GM18526 (cell line): ENCODE measurements around the gene ARPP19.

Source experiments
- POLR2A ChIP-seq: IDR thresholded peaks from 3 replicates; pipeline ENCODE4 v1.6.1; 2011; ENCODE audit not compliant: insufficient read length; ENCODE audit errors: extremely low read depth

Gene ARPP19, protein sequence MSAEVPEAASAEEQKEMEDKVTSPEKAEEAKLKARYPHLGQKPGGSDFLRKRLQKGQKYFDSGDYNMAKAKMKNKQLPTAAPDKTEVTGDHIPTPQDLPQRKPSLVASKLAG

DNA sequence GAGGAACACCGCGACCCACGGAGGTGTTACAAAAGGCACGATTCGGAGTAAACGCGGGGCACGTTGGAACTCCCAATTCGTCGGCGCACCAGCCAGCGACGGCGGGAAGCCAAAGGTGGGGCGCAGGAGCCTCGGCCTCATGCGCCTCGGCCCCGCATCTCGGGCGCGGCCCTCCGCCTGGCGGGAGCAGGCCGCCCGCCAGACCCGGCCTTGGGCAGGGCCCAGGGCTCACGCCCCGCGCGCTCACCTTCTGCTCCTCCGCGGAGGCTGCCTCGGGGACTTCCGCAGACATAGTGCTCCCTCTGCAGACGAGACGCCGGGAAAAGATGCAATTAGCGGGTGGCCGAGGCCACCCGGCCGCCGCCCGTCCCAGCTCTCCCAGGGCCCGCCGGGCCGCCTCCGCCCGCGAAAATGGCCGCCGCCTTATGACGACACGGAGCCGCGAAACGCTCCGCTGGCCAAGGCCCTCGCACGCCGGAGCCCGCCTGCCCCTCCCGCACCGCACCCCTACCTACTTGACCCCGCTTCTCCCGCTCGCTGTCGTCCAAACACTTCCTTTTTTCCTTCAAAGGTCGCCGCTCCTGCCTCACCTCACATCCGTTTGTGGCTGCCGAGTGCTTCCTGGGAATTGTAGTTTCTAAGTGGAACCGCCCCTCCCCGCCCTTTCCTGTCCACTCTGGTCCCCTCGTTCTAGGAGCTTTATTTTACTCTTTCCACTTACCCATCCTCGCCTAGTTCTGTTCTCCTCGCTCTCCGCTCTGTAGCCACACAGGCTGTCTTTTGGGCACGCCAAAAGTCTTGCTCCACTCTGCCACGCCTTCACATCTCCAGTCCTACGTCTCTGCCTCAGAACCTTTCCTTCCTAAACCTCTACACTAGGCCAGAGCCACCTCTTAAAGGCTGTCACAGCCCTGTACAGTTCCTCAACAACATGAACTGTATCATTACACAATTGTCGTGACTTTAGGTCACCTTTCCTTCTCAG lies at the start of gene ARPP19:
Gene ARPP19 (minus strand): TSS at position 430 of the 985 bp plus-strand sequence. CDS start 138 bp downstream, at position 292.
- peak; percentile 78 for TF ChIP-seq POLR2A

DNA sequence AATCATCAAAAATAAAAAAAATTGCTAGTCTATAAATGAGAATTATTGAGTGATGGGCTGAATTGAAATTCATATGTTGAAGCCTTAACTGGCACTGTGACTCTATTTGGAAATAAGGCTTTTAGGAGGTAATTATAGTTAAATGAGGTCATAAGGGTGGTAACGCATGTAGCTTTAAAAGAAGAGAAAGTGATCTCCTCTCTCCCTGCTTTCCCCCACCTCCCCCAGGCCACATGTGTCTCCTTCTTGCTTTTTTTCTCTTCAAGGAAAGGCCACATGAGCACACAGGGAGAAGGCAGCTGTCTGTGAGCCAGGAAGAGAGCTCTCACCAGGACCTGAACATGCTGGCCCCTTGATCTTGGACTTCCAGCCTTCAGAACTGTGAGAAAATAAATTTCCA lies 48.2 kb upstream of the ARPP19 start:
- no peak for TF ChIP-seq POLR2A

DNA sequence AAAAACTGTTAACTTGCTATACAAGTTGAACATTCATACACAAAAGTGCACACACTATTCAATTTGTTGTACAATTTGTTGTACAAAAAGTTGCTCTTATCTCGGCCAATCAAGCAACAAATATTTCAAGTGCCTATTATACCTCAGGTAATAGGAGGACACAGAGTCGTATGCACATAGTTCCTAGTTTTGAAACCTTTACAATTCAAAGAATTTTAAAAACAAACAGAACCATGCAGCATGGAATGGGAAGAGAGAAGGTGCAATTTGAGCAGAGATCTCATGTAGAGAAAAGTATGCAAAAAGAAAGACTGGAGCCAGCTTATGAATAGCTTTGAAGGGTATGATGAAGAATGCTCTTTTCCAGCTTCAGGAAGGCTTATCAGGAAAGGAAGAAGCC lies 46.5 kb upstream of the ARPP19 start:
- TF ChIP-seq POLR2A: no peak

DNA sequence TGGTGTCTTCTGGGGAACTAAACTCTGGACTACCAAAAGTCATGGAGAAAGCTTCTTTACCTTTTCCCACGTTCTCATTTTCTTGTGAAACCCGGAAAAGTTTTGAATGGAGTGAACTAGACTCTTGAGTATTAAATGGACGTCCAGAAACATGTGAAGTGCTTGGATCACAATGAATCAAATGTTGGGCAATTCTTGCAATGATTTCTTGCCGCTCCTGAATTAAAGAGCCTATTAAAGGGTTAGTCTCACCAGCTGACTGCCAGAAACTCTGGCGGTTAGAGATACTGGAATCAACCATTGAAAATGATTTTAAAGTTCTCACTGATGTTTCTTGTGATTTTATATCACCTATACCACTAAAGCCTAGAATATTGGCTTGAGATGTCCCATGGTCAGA lies 40.8 kb upstream of the ARPP19 start:
- TF ChIP-seq POLR2A: no peak

DNA sequence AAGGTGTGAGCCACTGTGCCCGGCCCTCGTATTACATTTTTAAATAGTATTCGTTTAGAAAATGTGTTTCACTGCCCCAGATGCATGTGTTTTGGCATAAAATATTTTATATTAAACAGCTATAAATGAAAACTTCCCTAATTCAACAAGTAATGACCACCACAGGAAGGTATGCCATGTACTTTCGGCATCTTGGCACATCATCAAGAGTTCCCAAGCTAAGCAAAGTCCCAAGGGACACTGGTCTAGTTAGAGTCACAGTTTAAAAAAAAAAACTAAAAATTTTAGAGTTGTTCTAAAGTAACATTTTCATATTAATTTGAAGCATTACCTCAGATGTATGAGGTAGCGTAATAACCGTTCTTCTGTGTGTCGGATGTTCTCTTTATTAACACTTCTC lies 15.6 kb upstream of the ARPP19 start:
- TF ChIP-seq POLR2A: no peak

DNA sequence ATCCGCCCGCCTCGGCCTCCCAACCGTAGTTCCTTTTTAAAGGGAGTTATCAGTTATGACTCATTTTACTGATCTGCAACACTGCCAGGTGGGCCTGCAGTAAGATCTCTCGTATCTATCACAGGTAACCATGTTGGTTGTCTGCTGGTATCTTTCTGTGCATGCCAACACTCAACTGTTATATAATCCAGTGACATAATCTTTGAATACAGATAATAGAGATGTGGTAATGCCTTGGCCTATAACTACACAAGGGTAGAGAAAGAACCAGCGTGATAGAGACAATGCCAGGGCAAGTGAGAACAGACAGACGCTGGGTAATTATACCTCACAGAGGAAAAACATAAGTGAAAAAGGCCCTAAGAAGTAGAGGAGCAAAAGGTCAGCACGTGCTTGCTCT lies 11.0 kb upstream of the ARPP19 start:
- TF ChIP-seq POLR2A: no peak

DNA sequence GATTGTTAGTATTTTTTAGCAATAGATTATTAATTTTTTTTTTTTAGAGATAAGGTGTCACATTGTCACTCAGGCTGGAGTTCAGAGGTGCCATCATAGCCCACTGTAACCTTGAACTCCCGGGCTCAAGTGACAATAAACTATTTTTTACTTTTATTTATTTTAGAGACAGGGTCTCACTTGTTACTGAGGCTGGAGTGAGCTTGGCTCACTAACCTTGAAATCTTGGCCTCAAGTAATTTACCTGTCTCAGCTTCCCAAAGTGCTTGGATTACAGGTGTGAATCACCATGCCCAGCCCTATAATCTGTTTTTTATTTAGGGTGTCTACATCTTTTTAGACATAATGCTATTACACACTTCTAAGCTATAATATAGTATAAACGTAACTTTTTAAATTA lies 7.9 kb upstream of the ARPP19 start:
- TF ChIP-seq POLR2A: no peak

DNA sequence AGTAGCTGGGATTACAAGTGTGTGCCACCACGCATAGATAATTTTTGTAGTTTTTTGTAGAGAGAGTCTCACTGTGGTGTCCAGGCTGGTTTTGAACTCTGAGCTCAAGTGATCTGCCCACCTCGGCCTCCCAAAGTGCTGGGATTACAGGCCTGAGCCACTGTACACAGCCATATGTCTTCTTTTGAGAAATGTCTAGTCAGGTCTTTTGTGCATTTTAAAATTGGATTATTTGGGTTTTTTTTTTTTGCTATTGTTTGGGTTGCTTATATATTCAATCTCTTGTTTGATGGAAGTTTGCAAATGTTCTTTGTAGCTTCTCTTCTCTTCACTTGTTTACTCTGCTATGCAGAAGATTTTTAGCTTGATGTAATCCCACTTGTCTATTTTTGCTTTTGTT lies 6.2 kb upstream of the ARPP19 start:
- no peak for TF ChIP-seq POLR2A

DNA sequence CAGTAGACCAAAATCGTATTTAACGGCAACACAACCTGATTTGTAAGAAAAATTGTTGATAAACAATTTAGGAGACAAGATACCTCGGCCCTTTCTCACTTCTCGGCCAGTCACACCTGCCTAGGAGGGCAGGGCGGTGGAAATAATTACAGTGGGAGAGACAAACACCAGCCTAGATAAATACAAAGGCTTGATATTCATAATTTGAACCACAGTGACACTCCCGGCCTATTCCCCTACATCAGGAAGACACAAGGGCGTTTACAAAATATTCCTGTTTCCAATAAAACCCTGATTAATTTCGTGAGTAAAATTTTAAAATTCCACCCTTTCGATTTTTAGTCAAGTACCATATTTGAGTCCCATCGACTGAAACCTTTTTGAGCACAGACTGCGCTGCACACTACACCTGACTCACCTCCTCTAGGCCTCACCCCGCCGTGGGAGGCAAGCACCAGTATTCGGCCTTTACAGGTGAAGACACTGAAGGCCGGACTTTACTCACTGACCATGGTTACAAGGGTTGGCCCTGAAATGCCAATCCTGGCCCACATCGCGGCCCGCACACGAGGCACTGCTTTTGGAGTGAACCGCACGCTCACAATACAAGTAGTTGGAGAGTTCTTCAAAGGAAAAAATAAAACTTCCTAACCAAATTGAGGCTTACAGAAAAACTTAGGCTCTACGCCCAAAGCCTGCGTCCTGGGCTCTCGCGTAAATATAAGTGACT lies 794 bp downstream of the ARPP19 start:
- no peak for TF ChIP-seq POLR2A

DNA sequence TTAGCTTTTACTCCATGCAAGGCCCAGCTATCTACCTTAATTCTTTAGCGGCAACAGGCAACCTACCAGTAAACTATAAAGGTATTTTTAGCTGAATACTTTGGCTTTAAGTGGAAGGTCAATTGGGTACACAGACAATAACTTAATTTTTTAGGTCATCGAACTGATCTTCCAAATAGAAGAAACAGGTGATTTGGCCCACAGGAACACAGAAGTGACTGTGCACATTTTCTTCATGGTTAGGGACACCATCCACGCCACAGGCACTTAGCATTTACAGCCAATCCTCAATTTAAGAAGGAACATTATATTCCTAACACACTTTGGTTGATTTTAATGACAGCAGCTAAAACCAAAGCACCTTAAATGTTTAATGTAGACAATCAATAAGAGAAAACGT lies 1.9 kb downstream of the ARPP19 start:
- TF ChIP-seq POLR2A: no peak

DNA sequence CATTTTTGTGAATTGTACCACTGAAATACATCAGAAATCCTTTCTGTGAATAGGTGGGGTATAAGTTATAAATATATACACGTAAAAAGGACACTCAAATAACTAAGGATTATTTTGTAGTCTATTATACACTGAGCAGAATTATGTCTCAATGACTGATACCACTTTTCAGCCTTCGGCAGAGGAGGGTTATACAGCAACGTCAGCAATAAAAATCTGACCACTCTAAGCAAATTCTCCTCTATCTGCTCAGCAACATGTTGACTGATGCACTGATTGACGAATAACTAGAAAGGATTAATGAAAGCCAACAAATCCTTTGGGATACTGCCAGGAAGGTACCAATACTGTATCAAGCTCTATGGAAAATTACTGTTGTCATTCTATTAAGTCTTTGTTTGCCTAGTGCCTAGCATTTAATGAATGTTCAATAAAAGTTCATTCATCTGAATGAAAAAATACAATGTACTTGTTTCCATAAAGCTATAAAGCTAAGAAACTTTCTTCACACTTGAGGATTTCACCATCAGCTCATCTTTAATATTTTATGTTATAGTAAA lies 5.2 kb downstream of the ARPP19 start:
- TF ChIP-seq POLR2A: no peak

DNA sequence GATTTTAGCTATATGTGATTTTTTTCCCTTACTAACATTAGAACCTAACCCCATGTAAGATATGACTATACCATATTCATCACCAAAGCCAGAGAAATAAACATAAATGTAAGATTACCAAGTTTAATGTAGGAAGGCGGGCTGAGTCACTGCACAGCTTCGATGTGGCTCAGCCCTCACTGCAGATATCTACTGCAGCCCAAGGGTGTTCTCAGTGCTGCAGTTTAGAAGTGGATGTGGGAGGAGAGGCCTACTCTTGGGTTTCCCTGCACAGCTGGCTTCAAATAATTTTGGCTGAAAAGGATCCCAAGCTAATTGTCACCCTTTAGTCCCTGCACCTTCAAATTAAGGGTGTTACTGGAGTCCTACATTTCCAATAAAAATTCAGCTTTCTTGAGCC lies 9.3 kb downstream of the ARPP19 start:
- no peak for TF ChIP-seq POLR2A

DNA sequence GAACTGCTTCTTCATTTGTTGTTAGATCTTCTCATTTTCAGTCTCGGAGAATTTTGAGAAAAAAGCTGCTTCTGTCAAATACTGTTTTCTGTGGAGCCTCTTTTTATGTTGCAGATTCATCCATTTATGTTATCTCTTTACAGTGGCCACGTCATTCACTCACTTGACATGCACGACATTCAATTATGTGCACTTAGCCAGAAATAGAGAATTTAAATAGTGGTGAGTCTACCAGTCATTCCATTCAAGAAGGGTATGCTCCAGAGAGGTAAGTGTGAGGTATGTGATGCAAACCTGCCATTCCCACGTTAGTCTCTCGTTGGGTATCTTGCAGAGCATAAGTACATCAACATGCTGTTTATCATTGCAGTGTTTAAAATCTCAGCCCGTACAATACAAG lies 9.8 kb downstream of the ARPP19 start:
- TF ChIP-seq POLR2A: no peak

DNA sequence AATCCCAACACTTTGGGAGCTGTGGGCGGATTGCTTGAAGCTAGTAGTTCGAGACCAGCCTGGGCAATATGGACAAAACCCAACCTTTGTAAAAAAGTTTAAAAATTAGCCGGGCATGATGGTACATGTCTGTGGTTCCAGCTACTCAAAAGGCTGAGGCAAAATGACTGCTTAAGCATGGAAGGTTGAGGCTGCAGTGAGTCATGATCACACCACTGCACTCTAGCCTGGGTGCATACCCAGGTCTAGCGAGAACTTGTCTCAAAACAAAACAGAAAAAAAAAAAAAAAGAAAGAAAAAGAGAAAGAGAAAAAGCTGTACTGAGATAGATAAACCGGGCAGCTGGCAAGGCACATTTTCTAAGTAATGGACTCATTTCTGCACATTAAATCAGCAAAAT lies 10.6 kb downstream of the ARPP19 start:
- TF ChIP-seq POLR2A: no peak

DNA sequence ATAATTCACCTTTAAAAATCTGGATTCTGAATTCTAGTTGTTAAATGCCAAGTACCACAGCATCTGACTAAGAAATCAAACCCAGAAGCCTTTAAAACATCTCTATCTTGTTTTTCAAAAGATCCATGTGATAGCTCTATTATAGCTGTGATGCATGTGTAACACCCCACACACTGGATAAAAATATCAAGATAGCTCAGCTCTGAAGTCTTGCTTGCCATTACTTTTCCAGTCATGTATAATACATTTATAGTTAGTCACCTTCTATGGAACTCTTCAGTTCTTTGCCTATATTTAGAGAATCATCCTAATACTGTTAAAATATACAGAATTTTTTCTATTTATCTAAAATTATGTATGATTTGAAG lies 11.6 kb downstream of the ARPP19 start:
- no peak for TF ChIP-seq POLR2A
